ENCODE data around the gene AIPL1.
"Not testable (repeated sequence)": the region's sequence is repeated elsewhere in the genome, so short reads cannot be mapped to it uniquely, and the experiment has no call there.

The AIPL1 gene, protein sequence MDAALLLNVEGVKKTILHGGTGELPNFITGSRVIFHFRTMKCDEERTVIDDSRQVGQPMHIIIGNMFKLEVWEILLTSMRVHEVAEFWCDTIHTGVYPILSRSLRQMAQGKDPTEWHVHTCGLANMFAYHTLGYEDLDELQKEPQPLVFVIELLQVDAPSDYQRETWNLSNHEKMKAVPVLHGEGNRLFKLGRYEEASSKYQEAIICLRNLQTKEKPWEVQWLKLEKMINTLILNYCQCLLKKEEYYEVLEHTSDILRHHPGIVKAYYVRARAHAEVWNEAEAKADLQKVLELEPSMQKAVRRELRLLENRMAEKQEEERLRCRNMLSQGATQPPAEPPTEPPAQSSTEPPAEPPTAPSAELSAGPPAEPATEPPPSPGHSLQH

DNA sequence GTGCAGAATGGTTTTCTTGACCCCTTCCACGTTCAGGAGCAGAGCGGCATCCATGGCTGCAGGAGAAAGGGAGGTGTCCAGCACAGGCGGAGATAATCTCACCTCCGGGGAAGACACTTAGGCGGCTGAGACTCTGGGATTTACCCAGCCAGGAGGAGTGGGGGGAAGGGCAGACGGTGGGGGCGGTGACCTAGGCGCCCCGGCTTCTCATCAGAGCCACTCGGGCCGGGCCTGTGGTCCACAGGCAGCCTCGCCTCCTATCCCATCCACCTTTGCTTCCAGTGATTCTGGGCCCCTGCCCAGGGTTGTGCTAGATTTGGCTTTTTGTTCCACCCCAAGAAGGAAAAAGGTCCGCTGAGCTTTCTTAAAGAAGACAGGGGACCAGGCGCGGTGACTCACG, at the start of gene AIPL1:
Gene AIPL1, minus strand, starts transcription at position 71 of the 400 bp plus-strand sequence. Its CDS starts 17 bp downstream, at position 54.
- no peaks in the 10 kb centered on the region for H3K27me3 ChIP-seq (ENCODE audit: control insufficient read depth, insufficient read depth, low read length)
- no peak within 1 kb of the TSS for H3K27ac ChIP-seq (ENCODE audit: low read length)
- peaks cover 15% of the 10 kb centered on the region for H3K4me1 ChIP-seq (ENCODE audit: control insufficient read depth, low read depth, low read length)
- no peak within 1 kb of the TSS for H3K4me3 ChIP-seq (ENCODE audit: low read length)
- no peak within 1 kb of the TSS for H3K9ac ChIP-seq (ENCODE audit: low read length)
- H3K9me3 ChIP-seq (ENCODE audit: control insufficient read depth, low read depth, low read length): peaks cover 5% of the 10 kb centered on the region
- H3K36me3 ChIP-seq (ENCODE audit: control insufficient read depth, low read depth, low read length): no peaks in the 10 kb centered on the region

- H3K4me1 ChIP-seq (ENCODE audit: control insufficient read depth, low read depth, low read length): peaks cover 27% of the 10 kb centered on the region
- no peak overlapping the region for H3K4me3 ChIP-seq (ENCODE audit: low read length)
- H3K27ac ChIP-seq (ENCODE audit: low read length): no peak overlapping the region
- no peaks in the 10 kb centered on the region for H3K9me3 ChIP-seq (ENCODE audit: control insufficient read depth, low read depth, low read length)
- H3K9ac ChIP-seq (ENCODE audit: low read length): no peak overlapping the region
- H3K27me3 ChIP-seq (ENCODE audit: control insufficient read depth, insufficient read depth, low read length): no peaks in the 10 kb centered on the region
- H3K36me3 ChIP-seq (ENCODE audit: control insufficient read depth, low read depth, low read length): no peaks in the 10 kb centered on the region
Measured at GRCh38 chr17:6483507-6483906, 48.6 kb upstream of the AIPL1 start.

GRCh38 chr17:6482796-6483195, 47.9 kb upstream of the AIPL1 start:
- H3K27me3 ChIP-seq (ENCODE audit: control insufficient read depth, insufficient read depth, low read length); H3K27ac ChIP-seq (ENCODE audit: low read length); H3K36me3 ChIP-seq (ENCODE audit: control insufficient read depth, low read depth, low read length); H3K9me3 ChIP-seq (ENCODE audit: control insufficient read depth, low read depth, low read length); H3K4me3 ChIP-seq (ENCODE audit: low read length); H3K9ac ChIP-seq (ENCODE audit: low read length): not testable (repeated sequence)
- peaks cover 25% of the 10 kb centered on the region for H3K4me1 ChIP-seq (ENCODE audit: control insufficient read depth, low read depth, low read length)

- no peaks in the 10 kb centered on the region for H3K36me3 ChIP-seq (ENCODE audit: control insufficient read depth, low read depth, low read length)
- H3K27me3 ChIP-seq (ENCODE audit: control insufficient read depth, insufficient read depth, low read length): no peaks in the 10 kb centered on the region
- H3K9me3 ChIP-seq (ENCODE audit: control insufficient read depth, low read depth, low read length): no peaks in the 10 kb centered on the region
- H3K27ac ChIP-seq (ENCODE audit: low read length): no peak overlapping the region
- H3K4me1 ChIP-seq (ENCODE audit: control insufficient read depth, low read depth, low read length): peaks cover 18% of the 10 kb centered on the region
- H3K9ac ChIP-seq (ENCODE audit: low read length): no peak overlapping the region
- H3K4me3 ChIP-seq (ENCODE audit: low read length): no peak overlapping the region
Measured at GRCh38 chr17:6482105-6482455, 47.2 kb upstream of the AIPL1 start.

DNA sequence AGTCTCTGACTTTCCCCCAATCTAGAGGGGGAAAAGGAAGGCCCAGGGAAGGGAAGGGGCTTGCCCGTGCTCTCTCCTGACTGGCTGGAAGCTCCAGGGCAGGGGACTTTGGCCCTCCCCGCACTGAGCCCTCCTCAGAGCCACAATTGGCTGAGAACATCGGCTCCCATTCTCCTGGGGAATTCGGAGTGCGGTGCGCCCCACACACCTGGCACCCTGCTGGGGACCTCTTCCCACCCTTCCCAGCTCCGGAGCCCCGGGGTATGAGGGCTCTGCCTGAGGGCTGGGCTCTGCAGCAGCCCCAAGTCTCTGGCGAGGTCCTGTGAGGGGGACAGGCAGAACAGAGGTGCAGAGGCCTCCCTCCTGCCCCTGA, 45.4 kb upstream of the AIPL1 start:
- Histone ChIP-seq H3K9ac (ENCODE audit: low read length) (no peak overlapping the region), H3K36me3 (ENCODE audit: control insufficient read depth, low read depth, low read length) (no peaks in the 10 kb centered on the region), H3K4me3 (ENCODE audit: low read length) (no peak overlapping the region), H3K27me3 (ENCODE audit: control insufficient read depth, insufficient read depth, low read length) (no peaks in the 10 kb centered on the region), H3K27ac (ENCODE audit: low read length) (no peak overlapping the region), H3K4me1 (ENCODE audit: control insufficient read depth, low read depth, low read length) (peaks cover 7% of the 10 kb centered on the region), H3K9me3 (ENCODE audit: control insufficient read depth, low read depth, low read length) (no peaks in the 10 kb centered on the region)

DNA sequence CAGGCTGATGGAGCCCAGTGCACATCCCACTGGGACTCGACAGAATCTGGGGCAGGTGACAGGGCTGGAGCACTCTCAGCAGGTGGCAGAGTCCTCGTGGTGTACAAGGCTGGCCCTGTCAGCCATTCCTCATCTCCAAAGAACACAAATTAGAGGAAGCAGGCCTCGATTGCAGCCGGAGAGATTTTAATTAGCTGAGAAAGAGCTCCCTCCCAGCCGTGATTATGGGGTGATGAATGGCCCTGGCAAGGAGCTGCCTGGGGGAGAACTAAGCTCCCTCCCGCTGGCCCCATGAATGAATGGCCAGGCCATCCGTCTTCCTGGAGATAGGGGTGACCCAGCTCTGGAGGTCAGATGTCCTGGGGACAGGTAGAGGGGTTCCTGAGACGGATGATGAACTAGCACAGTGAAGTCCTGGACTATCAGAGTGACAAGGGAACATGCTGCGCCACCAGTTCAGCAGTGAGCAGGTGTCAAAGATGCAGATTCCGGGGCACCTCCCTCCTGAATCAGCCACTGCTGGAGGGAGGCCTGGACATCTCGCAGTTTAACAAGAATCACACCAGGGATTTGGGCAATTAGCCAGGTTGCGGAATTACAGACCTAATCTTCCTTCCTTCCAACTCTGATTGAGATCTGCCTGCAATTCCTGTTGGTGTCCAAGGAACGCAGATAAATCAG, 44.8 kb upstream of the AIPL1 start:
- Histone ChIP-seq H3K4me3 (ENCODE audit: low read length) (no peak overlapping the region), H3K36me3 (ENCODE audit: control insufficient read depth, low read depth, low read length) (no peaks in the 10 kb centered on the region), H3K27me3 (ENCODE audit: control insufficient read depth, insufficient read depth, low read length) (no peaks in the 10 kb centered on the region), H3K4me1 (ENCODE audit: control insufficient read depth, low read depth, low read length) (peaks cover 7% of the 10 kb centered on the region), H3K9me3 (ENCODE audit: control insufficient read depth, low read depth, low read length) (no peaks in the 10 kb centered on the region), H3K27ac (ENCODE audit: low read length) (no peak overlapping the region), H3K9ac (ENCODE audit: low read length) (no peak overlapping the region)

GRCh38 chr17:6478486-6478885, 43.6 kb upstream of the AIPL1 start:
- no peaks in the 10 kb centered on the region for H3K36me3 ChIP-seq (ENCODE audit: control insufficient read depth, low read depth, low read length)
- H3K27ac ChIP-seq (ENCODE audit: low read length): no peak overlapping the region
- H3K9me3 ChIP-seq (ENCODE audit: control insufficient read depth, low read depth, low read length): no peaks in the 10 kb centered on the region
- no peaks in the 10 kb centered on the region for H3K27me3 ChIP-seq (ENCODE audit: control insufficient read depth, insufficient read depth, low read length)
- peaks cover 7% of the 10 kb centered on the region for H3K4me1 ChIP-seq (ENCODE audit: control insufficient read depth, low read depth, low read length)
- no peak overlapping the region for H3K4me3 ChIP-seq (ENCODE audit: low read length)
- H3K9ac ChIP-seq (ENCODE audit: low read length): no peak overlapping the region

DNA sequence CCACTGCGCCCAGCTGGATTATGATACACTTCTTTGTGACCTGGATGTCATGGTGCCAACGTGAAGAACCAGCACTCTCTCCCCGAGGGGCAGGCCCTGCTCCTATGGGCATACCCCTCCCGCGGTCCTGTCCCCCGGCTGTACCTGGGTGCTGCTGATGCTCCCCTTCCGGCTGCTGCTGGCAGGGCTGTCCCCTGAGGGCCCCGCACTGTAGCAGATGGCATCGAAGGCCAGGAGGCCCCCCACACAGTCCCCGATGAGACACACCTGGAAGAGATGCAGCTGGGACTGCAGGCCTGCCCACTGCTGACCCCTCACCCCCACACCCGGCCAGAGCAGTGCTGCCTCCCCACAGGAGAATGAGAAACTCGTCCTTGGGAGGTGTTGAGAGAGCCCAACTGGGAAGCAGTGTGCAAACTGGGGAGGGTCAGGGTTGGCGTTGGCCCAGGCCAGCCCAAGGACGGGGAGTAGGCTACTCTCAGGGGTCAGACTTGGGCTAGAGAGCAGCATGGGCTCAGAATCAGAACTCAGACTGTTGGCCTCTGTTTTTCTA, 43.0 kb upstream of the AIPL1 start:
- Histone ChIP-seq H3K4me3 (ENCODE audit: low read length) (no peak overlapping the region), H3K27me3 (ENCODE audit: control insufficient read depth, insufficient read depth, low read length) (no peaks in the 10 kb centered on the region), H3K4me1 (ENCODE audit: control insufficient read depth, low read depth, low read length) (peaks cover 7% of the 10 kb centered on the region), H3K9ac (ENCODE audit: low read length) (no peak overlapping the region), H3K9me3 (ENCODE audit: control insufficient read depth, low read depth, low read length) (no peaks in the 10 kb centered on the region), H3K27ac (ENCODE audit: low read length) (no peak overlapping the region), H3K36me3 (ENCODE audit: control insufficient read depth, low read depth, low read length) (no peaks in the 10 kb centered on the region)

GRCh38 chr17:6476810-6477179, 41.9 kb upstream of the AIPL1 start:
- H3K27ac ChIP-seq (ENCODE audit: low read length): no peak overlapping the region
- H3K27me3 ChIP-seq (ENCODE audit: control insufficient read depth, insufficient read depth, low read length): no peaks in the 10 kb centered on the region
- H3K4me1 ChIP-seq (ENCODE audit: control insufficient read depth, low read depth, low read length): peaks cover 10% of the 10 kb centered on the region
- no peaks in the 10 kb centered on the region for H3K36me3 ChIP-seq (ENCODE audit: control insufficient read depth, low read depth, low read length)
- no peak overlapping the region for H3K9ac ChIP-seq (ENCODE audit: low read length)
- no peak overlapping the region for H3K4me3 ChIP-seq (ENCODE audit: low read length)
- no peaks in the 10 kb centered on the region for H3K9me3 ChIP-seq (ENCODE audit: control insufficient read depth, low read depth, low read length)

- Histone ChIP-seq H3K9me3 (ENCODE audit: control insufficient read depth, low read depth, low read length) (no peaks in the 10 kb centered on the region), H3K27ac (ENCODE audit: low read length) (no peak overlapping the region), H3K27me3 (ENCODE audit: control insufficient read depth, insufficient read depth, low read length) (no peaks in the 10 kb centered on the region), H3K4me3 (ENCODE audit: low read length) (no peak overlapping the region), H3K4me1 (ENCODE audit: control insufficient read depth, low read depth, low read length) (peaks cover 12% of the 10 kb centered on the region), H3K36me3 (ENCODE audit: control insufficient read depth, low read depth, low read length) (no peaks in the 10 kb centered on the region), H3K9ac (ENCODE audit: low read length) (no peak overlapping the region)
Measured at GRCh38 chr17:6476076-6476809, 41.3 kb upstream of the AIPL1 start.

- Histone ChIP-seq H3K27ac (ENCODE audit: low read length) (no peak overlapping the region), H3K27me3 (ENCODE audit: control insufficient read depth, insufficient read depth, low read length) (no peaks in the 10 kb centered on the region), H3K9ac (ENCODE audit: low read length) (no peak overlapping the region), H3K4me3 (ENCODE audit: low read length) (no peak overlapping the region), H3K36me3 (ENCODE audit: control insufficient read depth, low read depth, low read length) (no peaks in the 10 kb centered on the region), H3K4me1 (ENCODE audit: control insufficient read depth, low read depth, low read length) (peaks cover 11% of the 10 kb centered on the region), H3K9me3 (ENCODE audit: control insufficient read depth, low read depth, low read length) (no peaks in the 10 kb centered on the region)
Measured at GRCh38 chr17:6475411-6475810, 40.5 kb upstream of the AIPL1 start.
